Prostate gland (tissue), 2 donors: ENCODE data around the gene CCDC157. TPM values are rescaled to one million over a fixed set of nuclear protein-coding genes. Genes with fewer than 3 reads are reported as not detected.

Source experiments
- DNase-seq: peaks from one replicate; pipeline ENCODE4 v3.0.0-alpha.2; 2019; ENCODE audit warnings: low spot score
- H3K27ac ChIP-seq, 2 donors: fragments of 200-600 bp; sonication (generic); 2 replicates each; pipeline ENCODE4 v1.5.1; 2017 to 2019
- H3K27me3 ChIP-seq: fragments of 200-600 bp; sonication (generic); replicated peaks from 2 replicates; pipeline ENCODE4 v1.5.1; 2019; ENCODE audit not compliant: insufficient read depth
- H3K36me3 ChIP-seq, 2 donors: fragments of 200-600 bp; sonication (generic); 1 replicate in 1 of 2; 2 replicates in 1 of 2; pipeline versions ENCODE4 v1.5.1 to v1.8.1; 2017 to 2019
- H3K4me1 ChIP-seq: fragments of 200-600 bp; sonication (generic); replicated peaks from 2 replicates; pipeline ENCODE4 v1.5.1; 2019
- H3K4me3 ChIP-seq, 2 donors: fragments of 200-600 bp; sonication (generic); 2 replicates each; pipeline ENCODE4 v1.5.1; 2017 to 2019
- H3K9me3 ChIP-seq: fragments of 200-600 bp; sonication (generic); 2 replicates; pipeline ENCODE4 v1.5.1; 2017
- POLR2A ChIP-seq: fragments of 450-650 bp; IDR thresholded peaks from one replicate; pipeline ENCODE4 v1.6.1; 2016; ENCODE audit warnings: antibody characterized with exemption, mild to moderate bottlenecking
- POLR2AphosphoS5 ChIP-seq: sonication (generic); formaldehyde crosslinking; IDR thresholded peaks from one replicate; pipeline ENCODE4 v1.6.1; 2017; ENCODE audit warnings: antibody characterized with exemption
- WGBS: methylation state at CpG from one replicate; pipeline ENCODE4 v1.1.5; 2018; 5-methylcytosine and 5-hydroxymethylcytosine counted together
- intact Hi-C: fragments of 100-400 bp; cut with DNase I; formaldehyde crosslinking; loops from one replicate; pipeline ENCODE4 v1.14.2; 2022
- total RNA-seq, 2 donors: library from RNA; depleted of rRNA; stranded (reverse); fragments of >200 nt; gene quantifications; one replicate each; pipeline ENCODE4 v1.1.0, GENCODE V29; 2016
- TF ChIP-seq, protein P1 (sequence below), 4 experiments: fragments of 200-600 bp in 2 of 4; fragments of 450-650 bp in 2 of 4; sonication (generic) in 2 of 4; IDR thresholded peaks; 1 replicate in 3 of 4; 2 replicates in 1 of 4; pipeline ENCODE4 v1.5.1; 2016 to 2019; ENCODE audit warnings: antibody characterized with exemption in 4 of 4, mild to moderate bottlenecking in 2 of 4, moderate library complexity in 2 of 4

CCDC157 gene
- total RNA-seq, 2 donors from 2014 or later: 3.5 to 28.6 TPM

DNA sequence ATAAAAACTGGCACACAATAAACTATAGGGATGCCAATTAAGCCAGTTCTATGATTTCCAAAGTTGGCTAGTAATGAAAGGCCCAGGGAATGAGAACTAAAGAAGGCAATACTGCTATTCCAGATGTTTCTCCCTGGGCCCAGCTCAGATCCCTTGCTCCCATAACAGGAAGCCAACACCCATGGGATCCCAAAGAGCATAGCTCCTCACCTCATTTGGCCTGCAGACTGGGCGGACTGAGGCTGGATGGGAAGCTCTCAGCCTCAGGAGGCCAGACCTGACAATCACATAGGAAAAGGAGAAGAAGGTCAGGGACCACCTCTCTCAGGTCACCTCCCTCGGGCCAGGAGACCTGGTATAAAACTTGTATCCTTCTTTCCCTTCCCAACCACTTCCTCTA, 35.3 kb upstream of the CCDC157 start:
- Histone ChIP-seq H3K27me3 (no peaks in the 10 kb centered on the region), H3K36me3 (no peaks in the 10 kb centered on the region), H3K4me1 (peaks cover 18% of the 10 kb centered on the region), H3K27ac (peak overlapping the region in 1 of 2 donors; percentile 30), H3K9me3 (no peaks in the 10 kb centered on the region), H3K4me3 (no peak overlapping the region)
- TF ChIP-seq POLR2AphosphoS5 (no peak), POLR2A (no peak)
- TF ChIP-seq, protein P1, sequence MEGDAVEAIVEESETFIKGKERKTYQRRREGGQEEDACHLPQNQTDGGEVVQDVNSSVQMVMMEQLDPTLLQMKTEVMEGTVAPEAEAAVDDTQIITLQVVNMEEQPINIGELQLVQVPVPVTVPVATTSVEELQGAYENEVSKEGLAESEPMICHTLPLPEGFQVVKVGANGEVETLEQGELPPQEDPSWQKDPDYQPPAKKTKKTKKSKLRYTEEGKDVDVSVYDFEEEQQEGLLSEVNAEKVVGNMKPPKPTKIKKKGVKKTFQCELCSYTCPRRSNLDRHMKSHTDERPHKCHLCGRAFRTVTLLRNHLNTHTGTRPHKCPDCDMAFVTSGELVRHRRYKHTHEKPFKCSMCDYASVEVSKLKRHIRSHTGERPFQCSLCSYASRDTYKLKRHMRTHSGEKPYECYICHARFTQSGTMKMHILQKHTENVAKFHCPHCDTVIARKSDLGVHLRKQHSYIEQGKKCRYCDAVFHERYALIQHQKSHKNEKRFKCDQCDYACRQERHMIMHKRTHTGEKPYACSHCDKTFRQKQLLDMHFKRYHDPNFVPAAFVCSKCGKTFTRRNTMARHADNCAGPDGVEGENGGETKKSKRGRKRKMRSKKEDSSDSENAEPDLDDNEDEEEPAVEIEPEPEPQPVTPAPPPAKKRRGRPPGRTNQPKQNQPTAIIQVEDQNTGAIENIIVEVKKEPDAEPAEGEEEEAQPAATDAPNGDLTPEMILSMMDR (IDR thresholded peaks at IDR 0.05): no peak
- intact Hi-C loops: no loop called here
- DNase-seq: no peak
- 84% methylated on average over 2 of the region's 2 CpGs for WGBS

DNA sequence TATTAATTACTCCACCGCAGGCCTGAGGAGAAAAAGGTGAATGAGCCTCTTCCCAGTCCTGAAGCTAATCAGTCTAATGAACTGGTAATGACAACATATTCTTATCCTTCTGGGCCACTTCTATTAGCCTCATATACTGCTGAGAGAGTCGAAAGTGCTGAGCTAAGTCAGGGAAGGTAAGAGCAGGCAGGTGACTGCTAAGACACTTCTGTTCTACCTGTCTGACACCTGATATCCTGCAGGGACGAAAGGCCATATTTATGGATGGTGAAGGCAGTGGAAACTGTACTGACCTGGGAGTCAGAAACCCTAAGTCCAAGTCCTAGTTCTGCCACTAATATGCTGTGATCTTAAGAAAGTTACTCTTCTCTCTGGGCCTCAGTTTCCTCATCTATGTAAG, 33.6 kb upstream of the CCDC157 start:
- no peaks in the 10 kb centered on the region for H3K27me3 ChIP-seq
- H3K36me3 ChIP-seq: no peaks in the 10 kb centered on the region
- H3K27ac ChIP-seq: no peak overlapping the region
- intact Hi-C loops: no loop called here
- no peak overlapping the region for H3K4me3 ChIP-seq
- H3K4me1 ChIP-seq: peaks cover 18% of the 10 kb centered on the region
- 79% methylated on average over 3 of the region's 3 CpGs for WGBS
- H3K9me3 ChIP-seq: no peaks in the 10 kb centered on the region
- TF ChIP-seq POLR2A (no peak), POLR2AphosphoS5 (no peak)
- TF ChIP-seq, protein P1 (IDR thresholded peaks at IDR 0.05): no peak
- DNase-seq: no peak

DNA sequence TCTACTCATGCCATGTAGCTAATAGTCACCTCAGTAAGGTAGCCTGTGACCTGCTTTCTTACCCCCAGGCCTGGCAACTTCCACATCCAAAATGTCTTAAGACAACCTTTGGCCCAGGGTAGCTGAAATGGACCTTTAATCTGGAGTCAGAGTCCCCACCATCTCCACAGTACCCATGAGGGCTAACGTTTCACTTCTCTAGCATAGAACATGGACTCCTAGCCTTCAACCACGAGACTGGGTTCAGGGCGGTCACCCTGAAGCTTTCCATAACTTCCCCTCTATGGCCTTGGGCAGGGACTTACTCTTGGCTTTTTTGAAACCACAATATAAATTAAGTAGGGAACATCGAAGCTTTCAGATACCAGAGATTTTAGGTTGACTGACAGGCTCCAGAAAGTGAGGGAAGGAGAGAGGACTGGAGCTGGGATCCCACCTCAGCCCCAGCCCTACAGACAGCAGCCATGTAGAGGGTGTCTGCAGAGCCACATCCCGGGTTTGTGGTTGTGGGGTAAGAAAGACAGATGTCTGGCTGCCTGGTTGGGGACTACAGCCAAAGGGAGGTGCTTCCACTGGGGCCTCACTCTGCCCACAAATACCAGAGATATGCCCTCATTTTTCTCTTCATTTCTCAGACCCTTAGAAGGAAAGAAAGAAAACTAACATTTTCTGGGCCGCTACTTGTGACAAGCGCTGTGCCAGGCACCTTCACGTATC, 32.6 kb upstream of the CCDC157 start:
- 65% methylated on average over 8 of the region's 8 CpGs for WGBS
- intact Hi-C loops: no loop called here
- Histone ChIP-seq H3K9me3 (no peaks in the 10 kb centered on the region), H3K27me3 (no peaks in the 10 kb centered on the region), H3K4me3 (peak overlapping the region; percentile 86 to 98), H3K27ac (peak overlapping the region; percentile 92 to 94), H3K36me3 (no peaks in the 10 kb centered on the region), H3K4me1 (peaks cover 18% of the 10 kb centered on the region)
- TF ChIP-seq POLR2AphosphoS5 (no peak), POLR2A (no peak)
- TF ChIP-seq, protein P1 (IDR thresholded peaks at IDR 0.05): no peak
- no peak for DNase-seq

DNA sequence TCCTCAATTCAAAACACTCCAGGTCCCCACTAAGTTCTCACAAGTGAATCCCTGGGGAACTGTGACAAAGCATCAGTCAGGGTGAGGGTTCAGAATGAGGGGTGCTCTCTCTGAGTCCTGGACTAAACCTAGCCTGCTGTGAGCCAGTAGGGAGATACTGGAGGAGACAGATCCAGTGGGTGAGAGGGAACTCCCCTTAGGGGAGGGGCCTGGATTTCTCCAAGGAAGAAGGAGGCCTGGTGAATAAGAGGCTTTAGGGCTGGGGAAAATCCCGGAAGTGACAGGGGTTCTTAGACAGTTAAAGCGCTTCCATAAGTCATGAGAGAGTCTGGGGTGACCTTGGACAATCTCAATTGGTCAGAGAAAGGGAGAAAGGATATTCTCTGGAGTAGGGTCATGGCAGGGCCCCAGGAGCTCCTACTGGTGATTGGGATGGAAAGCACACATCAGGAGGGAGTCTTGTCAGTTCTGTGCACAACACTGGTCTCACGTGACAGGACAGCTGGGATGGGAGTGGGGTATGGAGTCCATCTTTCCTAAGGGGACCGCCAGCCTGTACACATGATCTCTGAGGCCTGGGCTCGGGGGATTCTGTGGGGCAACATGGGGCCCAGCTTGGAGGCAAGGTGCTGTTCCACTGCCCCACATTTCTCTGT, 31.6 kb upstream of the CCDC157 start:
- intact Hi-C loops: no loop called here
- H3K27me3 ChIP-seq: no peaks in the 10 kb centered on the region
- no peaks in the 10 kb centered on the region for H3K36me3 ChIP-seq
- 37% methylated on average over 5 of the region's 5 CpGs for WGBS
- peak overlapping the region; percentile 86 to 98 for H3K4me3 ChIP-seq
- H3K27ac ChIP-seq: peak overlapping the region; percentile 92 to 94
- peak; percentile 76 for DNase-seq
- H3K9me3 ChIP-seq: no peaks in the 10 kb centered on the region
- H3K4me1 ChIP-seq: peaks cover 18% of the 10 kb centered on the region
- TF ChIP-seq POLR2AphosphoS5 (peak; percentile 78), POLR2A (peak; percentile 38)
- TF ChIP-seq, protein P1 (IDR thresholded peaks at IDR 0.05): no peak
